ENCODE results near the gene GLUL. TPM values are rescaled to one million over a fixed set of nuclear protein-coding genes. Genes with fewer than 3 reads are reported as not detected.

The GLUL gene
- total RNA-seq, 1 donor from 2014 or later = 1,362 TPM

- TF ChIP-seq, protein P1, sequence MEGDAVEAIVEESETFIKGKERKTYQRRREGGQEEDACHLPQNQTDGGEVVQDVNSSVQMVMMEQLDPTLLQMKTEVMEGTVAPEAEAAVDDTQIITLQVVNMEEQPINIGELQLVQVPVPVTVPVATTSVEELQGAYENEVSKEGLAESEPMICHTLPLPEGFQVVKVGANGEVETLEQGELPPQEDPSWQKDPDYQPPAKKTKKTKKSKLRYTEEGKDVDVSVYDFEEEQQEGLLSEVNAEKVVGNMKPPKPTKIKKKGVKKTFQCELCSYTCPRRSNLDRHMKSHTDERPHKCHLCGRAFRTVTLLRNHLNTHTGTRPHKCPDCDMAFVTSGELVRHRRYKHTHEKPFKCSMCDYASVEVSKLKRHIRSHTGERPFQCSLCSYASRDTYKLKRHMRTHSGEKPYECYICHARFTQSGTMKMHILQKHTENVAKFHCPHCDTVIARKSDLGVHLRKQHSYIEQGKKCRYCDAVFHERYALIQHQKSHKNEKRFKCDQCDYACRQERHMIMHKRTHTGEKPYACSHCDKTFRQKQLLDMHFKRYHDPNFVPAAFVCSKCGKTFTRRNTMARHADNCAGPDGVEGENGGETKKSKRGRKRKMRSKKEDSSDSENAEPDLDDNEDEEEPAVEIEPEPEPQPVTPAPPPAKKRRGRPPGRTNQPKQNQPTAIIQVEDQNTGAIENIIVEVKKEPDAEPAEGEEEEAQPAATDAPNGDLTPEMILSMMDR (IDR thresholded peaks at IDR 0.05) = no peak
- no peaks in the 10 kb centered on the region for H3K4me1 ChIP-seq
- intact Hi-C loops (cut with DNase I) = no loop called here
- no peak overlapping the region for H3K27ac ChIP-seq
- H3K9me3 ChIP-seq = no peaks in the 10 kb centered on the region
- DNase-seq = no peak
- ATAC-seq = no peak
- H3K36me3 ChIP-seq = no peaks in the 10 kb centered on the region
- H3K27me3 ChIP-seq (ENCODE audit: low read depth) = no peaks in the 10 kb centered on the region
- H3K4me3 ChIP-seq = no peak overlapping the region
Measured at GRCh38 chr1:182366596-182366995, 25.0 kb downstream of the GLUL start.

GRCh38 chr1:182359645-182360044 is 31.9 kb downstream of the GLUL start:
- no peaks in the 10 kb centered on the region for H3K9me3 ChIP-seq
- no peak overlapping the region for H3K4me3 ChIP-seq
- ATAC-seq = no peak
- no peaks in the 10 kb centered on the region for H3K4me1 ChIP-seq
- H3K36me3 ChIP-seq = no peaks in the 10 kb centered on the region
- H3K27me3 ChIP-seq (ENCODE audit: low read depth) = no peaks in the 10 kb centered on the region
- TF ChIP-seq, protein P1 (IDR thresholded peaks at IDR 0.05) = no peak
- no peak overlapping the region for H3K27ac ChIP-seq
- intact Hi-C loops (cut with DNase I) = no loop called here
- no peak for DNase-seq

- Histone ChIP-seq H3K27ac (no peak overlapping the region), H3K4me1 (no peaks in the 10 kb centered on the region), H3K4me3 (no peak overlapping the region), H3K36me3 (no peaks in the 10 kb centered on the region), H3K9me3 (no peaks in the 10 kb centered on the region), H3K27me3 (ENCODE audit: low read depth) (no peaks in the 10 kb centered on the region)
- no peak for ATAC-seq
- TF ChIP-seq, protein P1 (IDR thresholded peaks at IDR 0.05) = no peak
- DNase-seq = no peak
- intact Hi-C loops (cut with DNase I) = no loop called here
Measured at GRCh38 chr1:182357913-182358312, 33.7 kb downstream of the GLUL start.

DNA sequence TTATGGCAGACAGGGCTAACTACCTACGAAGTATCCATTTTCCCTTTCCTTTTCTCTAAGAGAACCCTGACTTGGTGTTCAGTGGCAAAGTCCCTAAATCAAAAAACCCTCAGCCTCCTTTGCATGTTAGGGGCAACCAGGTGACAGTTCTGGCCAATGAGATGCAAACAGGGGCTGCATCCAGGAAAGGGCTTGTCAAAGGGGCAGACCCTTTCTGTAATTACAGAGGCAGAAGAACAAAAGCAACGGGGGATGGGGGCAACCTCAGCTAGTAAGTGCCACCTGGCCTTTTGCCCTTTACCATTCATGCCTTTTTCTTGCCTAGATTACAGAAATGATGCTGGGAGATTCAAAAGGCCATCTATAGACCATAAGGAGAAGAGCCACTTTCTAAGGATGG is 34.4 kb downstream of the GLUL start:
- no peaks in the 10 kb centered on the region for H3K36me3 ChIP-seq
- intact Hi-C loops (cut with DNase I) = no loop called here
- no peaks in the 10 kb centered on the region for H3K27me3 ChIP-seq (ENCODE audit: low read depth)
- TF ChIP-seq, protein P1 (IDR thresholded peaks at IDR 0.05) = no peak
- no peaks in the 10 kb centered on the region for H3K4me1 ChIP-seq
- H3K4me3 ChIP-seq = no peak overlapping the region
- no peak overlapping the region for H3K27ac ChIP-seq
- DNase-seq (no peak), ATAC-seq (no peak)
- H3K9me3 ChIP-seq = no peaks in the 10 kb centered on the region

- TF ChIP-seq, protein P1 (IDR thresholded peaks at IDR 0.05) = no peak
- Histone ChIP-seq H3K27ac (no peak overlapping the region), H3K4me1 (no peaks in the 10 kb centered on the region), H3K27me3 (ENCODE audit: low read depth) (no peaks in the 10 kb centered on the region), H3K9me3 (no peaks in the 10 kb centered on the region), H3K4me3 (no peak overlapping the region), H3K36me3 (no peaks in the 10 kb centered on the region)
- intact Hi-C loops (cut with DNase I) = no loop called here
- DNase-seq = no peak
- ATAC-seq = no peak
Measured at GRCh38 chr1:182355723-182356098, 35.9 kb downstream of the GLUL start.

Data from lower lobe of right lung (tissue), 2 donors.